Omental fat pad (tissue), 4 donors: ENCODE data around the gene EMP1. TPM values are rescaled to one million over a fixed set of nuclear protein-coding genes. Genes with fewer than 3 reads are reported as not detected.
A peak's percentile ranks its signal among the peaks of the same experiment; 100 is the strongest.

ENCODE experiments used
- ATAC-seq: fragments of 150-250 bp; one replicate; pipeline ENCODE4 v1.9.1; 2016; ENCODE audit warnings: mild to moderate bottlenecking, moderate library complexity; ENCODE audit not compliant: low FRiP score
- DNase-seq: peaks from one replicate; pipeline ENCODE4 v3.0.0-alpha.2; 2019; ENCODE audit warnings: low spot score
- total RNA-seq, 4 donors: library from RNA; depleted of rRNA; stranded (reverse); fragments of >200 nt; gene quantifications; one replicate each; pipeline ENCODE4 v1.1.0, GENCODE V29; 2016
- TF ChIP-seq, protein P1 (sequence below), 3 donors: fragments of 450-650 bp; IDR thresholded peaks; one replicate each; pipeline ENCODE4 v1.5.1; 2016 to 2017; ENCODE audit warnings: antibody characterized with exemption in 3 of 3, mild to moderate bottlenecking in 3 of 3, moderate library complexity in 2 of 3

The EMP1 gene
- total RNA-seq, 4 donors from 2014 or later = 687 to 4,689 (median 1,133) TPM

DNA sequence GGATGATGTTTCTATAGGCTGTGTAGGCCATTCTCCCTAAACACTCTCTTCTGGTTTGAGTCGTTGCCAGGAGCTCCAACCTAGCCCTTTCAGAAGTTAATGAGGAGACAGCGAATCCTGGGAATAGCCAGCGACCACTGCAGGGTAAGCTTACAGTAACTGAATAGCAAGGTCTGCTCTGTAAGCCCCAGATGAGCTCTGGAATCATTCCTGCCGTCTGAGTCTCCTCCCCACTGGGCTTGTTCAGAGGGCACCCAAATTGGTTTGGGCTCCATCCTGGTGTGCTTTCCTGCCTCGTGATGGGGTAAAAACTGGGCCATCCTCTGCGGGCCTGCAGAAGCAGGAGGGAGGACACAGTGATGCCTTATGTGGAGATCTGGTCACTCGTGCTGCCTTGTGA lies 43.3 kb upstream of the EMP1 start:
- DNase-seq (no peak), ATAC-seq (no peak)
- TF ChIP-seq, protein P1, sequence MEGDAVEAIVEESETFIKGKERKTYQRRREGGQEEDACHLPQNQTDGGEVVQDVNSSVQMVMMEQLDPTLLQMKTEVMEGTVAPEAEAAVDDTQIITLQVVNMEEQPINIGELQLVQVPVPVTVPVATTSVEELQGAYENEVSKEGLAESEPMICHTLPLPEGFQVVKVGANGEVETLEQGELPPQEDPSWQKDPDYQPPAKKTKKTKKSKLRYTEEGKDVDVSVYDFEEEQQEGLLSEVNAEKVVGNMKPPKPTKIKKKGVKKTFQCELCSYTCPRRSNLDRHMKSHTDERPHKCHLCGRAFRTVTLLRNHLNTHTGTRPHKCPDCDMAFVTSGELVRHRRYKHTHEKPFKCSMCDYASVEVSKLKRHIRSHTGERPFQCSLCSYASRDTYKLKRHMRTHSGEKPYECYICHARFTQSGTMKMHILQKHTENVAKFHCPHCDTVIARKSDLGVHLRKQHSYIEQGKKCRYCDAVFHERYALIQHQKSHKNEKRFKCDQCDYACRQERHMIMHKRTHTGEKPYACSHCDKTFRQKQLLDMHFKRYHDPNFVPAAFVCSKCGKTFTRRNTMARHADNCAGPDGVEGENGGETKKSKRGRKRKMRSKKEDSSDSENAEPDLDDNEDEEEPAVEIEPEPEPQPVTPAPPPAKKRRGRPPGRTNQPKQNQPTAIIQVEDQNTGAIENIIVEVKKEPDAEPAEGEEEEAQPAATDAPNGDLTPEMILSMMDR (IDR thresholded peaks at IDR 0.05) = no peak

DNA sequence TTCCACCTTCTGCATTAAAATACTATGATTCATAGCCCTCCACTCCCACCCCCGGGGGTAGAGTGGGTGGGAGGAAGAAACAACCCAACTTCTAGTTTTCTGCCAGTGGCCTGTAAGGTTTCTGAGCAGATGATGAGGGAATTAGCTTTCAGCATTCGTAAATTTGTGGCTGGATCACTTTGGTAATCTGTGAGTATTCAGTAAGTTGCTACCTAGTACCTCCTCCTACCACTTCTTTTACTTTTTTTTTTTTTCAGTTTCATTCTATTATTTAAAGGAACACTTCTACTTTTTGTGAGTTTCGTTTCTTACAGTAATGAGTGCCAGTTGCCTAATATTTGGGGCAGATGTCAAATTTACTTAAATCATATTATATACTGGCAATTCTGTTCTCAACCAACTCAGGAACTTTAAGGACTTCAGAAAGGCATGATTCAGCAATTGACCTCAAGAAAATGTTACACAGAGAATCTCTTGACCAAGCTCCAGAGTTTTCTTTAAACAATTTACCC lies 42.4 kb upstream of the EMP1 start:
- ATAC-seq (peak; percentile 52), DNase-seq (no peak)
- TF ChIP-seq, protein P1 (IDR thresholded peaks at IDR 0.05) = no peak

DNA sequence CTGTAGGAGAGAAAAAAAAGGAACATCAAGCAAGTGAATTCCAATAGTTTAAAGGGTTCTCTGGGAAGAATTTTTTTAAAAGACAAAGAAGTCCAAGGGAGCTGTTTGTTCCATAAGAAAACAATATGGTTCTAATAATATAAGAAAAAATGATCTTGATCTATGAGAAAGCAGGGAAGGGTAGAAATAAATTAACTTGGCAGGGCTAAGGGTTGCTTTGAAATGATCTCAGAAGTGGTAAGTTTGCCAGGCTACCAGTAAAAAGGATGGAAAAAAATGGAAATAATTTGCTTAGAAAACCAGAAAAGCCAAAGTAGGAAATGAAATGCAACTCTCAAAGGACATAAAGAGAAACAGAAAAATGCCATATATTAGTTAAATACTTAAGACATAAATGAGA lies 41.7 kb upstream of the EMP1 start:
- no peak for DNase-seq
- TF ChIP-seq, protein P1 (IDR thresholded peaks at IDR 0.05) = no peak
- ATAC-seq = no peak

DNA sequence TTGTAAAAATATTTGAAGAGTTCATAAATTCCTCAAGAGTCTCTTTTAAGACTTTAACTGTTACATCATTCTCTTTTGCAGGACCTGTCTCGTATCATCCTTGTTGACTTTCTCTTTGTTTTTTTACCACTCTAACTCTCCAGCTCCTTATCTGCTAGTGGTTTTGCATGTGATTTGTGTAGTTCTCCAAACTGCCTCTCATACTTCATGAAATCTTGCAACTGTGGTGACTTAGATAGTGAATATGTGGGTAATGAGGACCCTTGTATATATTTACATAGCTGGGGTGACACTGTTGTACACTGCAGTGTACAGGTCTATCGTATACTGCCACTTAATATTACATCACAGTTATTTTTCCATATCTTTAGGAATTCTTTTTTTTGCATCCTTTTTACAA lies 40.2 kb upstream of the EMP1 start:
- ATAC-seq (no peak), DNase-seq (no peak)
- TF ChIP-seq, protein P1 (IDR thresholded peaks at IDR 0.05) = no peak

DNA sequence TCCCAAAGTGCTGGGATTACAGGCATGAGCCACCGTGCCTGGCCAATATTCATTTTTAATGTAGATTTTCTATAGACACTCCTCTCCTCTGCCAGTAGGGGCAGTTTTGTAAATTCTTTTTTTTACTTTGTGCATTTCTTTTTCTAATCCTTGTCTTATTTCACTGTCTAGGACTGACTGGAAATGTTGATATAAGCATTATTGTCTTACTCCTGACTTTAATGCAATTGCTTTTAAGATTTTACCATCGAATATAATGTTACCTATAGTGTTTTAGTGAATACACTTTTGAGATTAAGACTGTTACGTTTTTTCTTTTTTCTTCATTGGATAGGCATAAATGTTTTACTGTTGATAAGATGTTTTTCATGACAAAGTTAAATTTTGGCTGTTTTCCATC lies 35.4 kb upstream of the EMP1 start:
- TF ChIP-seq, protein P1 (IDR thresholded peaks at IDR 0.05) = no peak
- no peak for ATAC-seq
- no peak for DNase-seq

DNA sequence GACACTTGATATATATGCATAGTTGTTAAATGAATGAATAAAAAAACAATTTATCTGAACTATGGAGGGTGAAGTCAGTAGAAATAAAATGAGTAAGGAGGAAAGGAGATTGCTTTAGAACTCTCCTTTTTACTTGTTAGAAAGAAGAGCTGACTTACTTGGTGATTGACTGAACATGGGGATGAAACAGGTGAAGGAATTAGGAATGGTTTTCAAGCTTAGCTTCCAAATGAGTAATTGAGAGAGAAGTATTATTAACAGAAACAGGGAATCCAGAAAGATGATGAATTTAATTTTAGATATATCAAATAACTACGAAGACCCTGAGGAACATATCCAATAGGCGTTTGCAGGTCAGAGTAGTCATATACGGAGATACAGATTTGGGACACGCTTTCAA lies 33.6 kb upstream of the EMP1 start:
- no peak for ATAC-seq

More for the DNA sequence above, 33.6 kb upstream of the EMP1 start:
- TF ChIP-seq, protein P1 (IDR thresholded peaks at IDR 0.05) = no peak
- DNase-seq = no peak
